Hepatocyte (in vitro differentiated cells): ENCODE results near the gene ARL15. TPM values are rescaled to one million over a fixed set of nuclear protein-coding genes. Genes with fewer than 3 reads are reported as not detected.

Experiments
- DNase-seq: peaks from one replicate; pipeline ENCODE4 v3.0.0-alpha.2; 2016; ENCODE audit warnings: low spot score
- H2AFZ ChIP-seq: fragments of 200-600 bp; sonication (generic); 2 replicates; pipeline ENCODE4 v1.6.0; 2016; ENCODE audit warnings: antibody characterized with exemption, mild to moderate bottlenecking
- H3K27ac ChIP-seq: fragments of 200-600 bp; sonication (generic); 2 replicates; pipeline ENCODE4 v1.5.1; 2016; ENCODE audit warnings: mild to moderate bottlenecking
- H3K27me3 ChIP-seq: fragments of 200-600 bp; sonication (generic); 2 replicates; pipeline ENCODE4 v1.6.1; 2016
- H3K36me3 ChIP-seq: fragments of 200-600 bp; sonication (generic); replicated peaks from 2 replicates; pipeline ENCODE4 v1.5.1; 2016; ENCODE audit warnings: low read depth; ENCODE audit not compliant: insufficient read depth
- H3K4me1 ChIP-seq: fragments of 200-600 bp; sonication (generic); 2 replicates; pipeline ENCODE4 v1.5.1; 2016; ENCODE audit warnings: mild to moderate bottlenecking, moderate library complexity; ENCODE audit not compliant: insufficient read depth
- H3K4me2 ChIP-seq: fragments of 200-600 bp; sonication (generic); 2 replicates; pipeline ENCODE4 v1.6.0; 2016
- H3K4me3 ChIP-seq: fragments of 200-600 bp; sonication (generic); 2 replicates; pipeline ENCODE4 v1.5.1; 2016; ENCODE audit warnings: mild to moderate bottlenecking
- H3K79me2 ChIP-seq: fragments of 200-600 bp; sonication (generic); 2 replicates; pipeline ENCODE4 v1.6.0; 2017; ENCODE audit warnings: mild to moderate bottlenecking
- H3K9me2 ChIP-seq: fragments of 200-600 bp; sonication (generic); replicated peaks from 2 replicates; pipeline ENCODE4 v1.6.0; 2017; ENCODE audit warnings: mild to moderate bottlenecking; ENCODE audit not compliant: insufficient read depth
- H3K9me3 ChIP-seq: fragments of 200-600 bp; sonication (generic); 2 replicates; pipeline ENCODE4 v1.5.1; 2016; ENCODE audit warnings: low read depth, mild to moderate bottlenecking
- H4K20me1 ChIP-seq: fragments of 200-600 bp; sonication (generic); 2 replicates; pipeline ENCODE4 v1.6.0; 2016; ENCODE audit warnings: mild to moderate bottlenecking; ENCODE audit not compliant: insufficient read depth, poor library complexity, severe bottlenecking
- EZH2 ChIP-seq: fragments of 200-600 bp; sonication (generic); IDR thresholded peaks from 2 replicates; pipeline ENCODE4 v1.6.1; 2016; ENCODE audit warnings: antibody characterized with exemption, mild to moderate bottlenecking, borderline replicate concordance
- EZH2phosphoT487 ChIP-seq: fragments of 200-600 bp; sonication (generic); IDR thresholded peaks from one replicate; pipeline ENCODE4 v1.6.1; 2018; ENCODE audit warnings: antibody characterized with exemption, mild to moderate bottlenecking, low read depth, moderate library complexity; ENCODE audit not compliant: unreplicated experiment, severe bottlenecking
- WGBS: methylation state at CpG from one replicate; pipeline ENCODE4 v1.1.6; 2016; ENCODE audit warnings: low lambda C conversion rate; ENCODE audit errors: missing lambda C conversion rate; 5-methylcytosine and 5-hydroxymethylcytosine counted together
- polyA plus RNA-seq: library from polyadenylated mRNA; unstranded; fragments of >200 nt; fragmentation: Nextera tagmentation; extraction: Ambion mirVana; gene quantifications from 2 replicates; pipeline ENCODE4 v1.2.1, GENCODE V29; 2016
- total RNA-seq: library from RNA; depleted of rRNA; stranded (reverse); fragments of >200 nt; gene quantifications from 2 replicates; pipeline ENCODE4 v1.2.3, GENCODE V29; 2014
- TF ChIP-seq, protein P1 (sequence below): fragments of 200-600 bp; sonication (generic); IDR thresholded peaks from 2 replicates; pipeline ENCODE4 v1.5.1; 2016; ENCODE audit warnings: antibody characterized with exemption, mild to moderate bottlenecking; ENCODE audit not compliant: poor library complexity

Gene ARL15
- total and polyA plus RNA-seq, 2 experiments from 2014 or later = 13.3 to 66.3 TPM

DNA sequence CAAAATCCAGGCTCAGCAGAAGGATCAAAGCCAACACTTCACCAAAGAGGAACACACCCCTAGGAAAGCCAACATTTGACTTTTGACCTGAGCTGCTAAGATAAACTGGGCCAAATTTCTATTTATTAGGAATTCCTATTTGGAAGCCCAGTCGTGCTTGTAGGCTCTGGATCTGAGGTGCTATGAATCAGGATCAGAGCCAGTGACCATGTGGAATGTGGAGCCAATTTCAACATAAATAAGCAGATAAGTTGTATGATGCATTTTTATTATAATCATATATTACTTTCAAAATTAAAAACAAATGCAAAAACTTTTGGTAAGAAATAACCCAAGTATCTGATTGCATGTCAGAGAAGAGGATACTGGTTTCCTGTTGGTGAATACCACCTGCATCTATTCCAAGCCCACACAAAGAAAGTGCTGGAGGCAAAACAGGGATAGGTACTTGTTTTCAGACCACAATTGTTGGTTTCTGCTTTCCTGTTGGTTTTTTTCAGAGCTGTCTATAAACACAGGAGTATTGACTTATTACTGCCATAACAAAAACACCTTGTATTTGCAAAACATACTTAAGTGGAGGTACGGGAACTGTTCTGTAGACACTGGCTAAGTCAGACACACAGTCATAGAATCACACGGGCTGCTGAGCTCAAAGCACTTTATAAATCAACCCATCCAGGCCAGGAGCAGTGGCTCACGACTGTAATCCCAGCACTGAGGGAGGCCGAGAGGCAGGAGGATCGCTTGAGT is 52.8 kb downstream of the ARL15 start:
- Histone ChIP-seq H3K9me2 (no peaks in the 10 kb centered on the region), H3K4me1 (no peaks in the 10 kb centered on the region), H3K79me2 (peaks cover 84% of the 10 kb centered on the region), H4K20me1 (no peaks in the 10 kb centered on the region), H3K27me3 (no peaks in the 10 kb centered on the region), H3K27ac (no peak overlapping the region), H3K36me3 (no peaks in the 10 kb centered on the region), H3K4me3 (no peak overlapping the region), H2AFZ (no peak overlapping the region), H3K4me2 (no peak overlapping the region), H3K9me3 (no peaks in the 10 kb centered on the region)
- 67% methylated on average over 6 of the region's 6 CpGs for WGBS
- TF ChIP-seq EZH2 = no peak
- TF ChIP-seq, protein P1, sequence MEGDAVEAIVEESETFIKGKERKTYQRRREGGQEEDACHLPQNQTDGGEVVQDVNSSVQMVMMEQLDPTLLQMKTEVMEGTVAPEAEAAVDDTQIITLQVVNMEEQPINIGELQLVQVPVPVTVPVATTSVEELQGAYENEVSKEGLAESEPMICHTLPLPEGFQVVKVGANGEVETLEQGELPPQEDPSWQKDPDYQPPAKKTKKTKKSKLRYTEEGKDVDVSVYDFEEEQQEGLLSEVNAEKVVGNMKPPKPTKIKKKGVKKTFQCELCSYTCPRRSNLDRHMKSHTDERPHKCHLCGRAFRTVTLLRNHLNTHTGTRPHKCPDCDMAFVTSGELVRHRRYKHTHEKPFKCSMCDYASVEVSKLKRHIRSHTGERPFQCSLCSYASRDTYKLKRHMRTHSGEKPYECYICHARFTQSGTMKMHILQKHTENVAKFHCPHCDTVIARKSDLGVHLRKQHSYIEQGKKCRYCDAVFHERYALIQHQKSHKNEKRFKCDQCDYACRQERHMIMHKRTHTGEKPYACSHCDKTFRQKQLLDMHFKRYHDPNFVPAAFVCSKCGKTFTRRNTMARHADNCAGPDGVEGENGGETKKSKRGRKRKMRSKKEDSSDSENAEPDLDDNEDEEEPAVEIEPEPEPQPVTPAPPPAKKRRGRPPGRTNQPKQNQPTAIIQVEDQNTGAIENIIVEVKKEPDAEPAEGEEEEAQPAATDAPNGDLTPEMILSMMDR = no peak
- TF ChIP-seq EZH2phosphoT487 = no peak
- DNase-seq = no peak

DNA sequence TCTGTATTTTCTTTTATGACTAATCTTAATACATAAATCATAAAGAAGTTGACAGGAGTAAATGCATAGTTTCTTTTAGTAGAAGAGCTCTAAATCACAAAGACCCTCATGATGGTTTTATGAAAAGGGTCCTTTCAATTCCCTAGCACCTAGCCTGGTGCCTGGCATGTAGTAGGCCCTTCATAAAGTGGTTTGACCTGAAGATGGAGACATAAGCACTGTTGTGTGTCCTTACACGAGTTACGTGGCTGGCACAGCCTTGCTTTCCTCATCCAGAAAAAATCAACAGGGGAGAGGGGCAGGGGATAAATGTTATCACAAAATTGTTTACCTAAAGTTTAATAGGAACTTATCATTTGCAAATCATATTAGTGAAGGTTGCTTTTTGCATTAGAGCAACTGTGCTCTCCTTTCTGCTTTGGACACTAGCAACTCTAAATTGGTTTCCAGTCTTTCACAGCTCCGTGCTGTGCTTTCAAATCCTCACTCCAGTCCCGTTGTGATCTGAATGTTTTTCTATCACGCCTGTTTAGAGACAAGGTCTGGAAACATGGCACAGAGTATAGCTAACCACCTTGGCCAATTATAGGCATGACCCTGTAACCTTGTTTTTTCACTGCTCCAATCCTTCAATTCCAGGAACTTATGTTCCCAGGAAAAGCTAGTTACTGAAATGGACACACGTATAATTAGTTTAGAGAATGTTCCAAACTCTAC is 55.7 kb downstream of the ARL15 start:
- H4K20me1 ChIP-seq = no peaks in the 10 kb centered on the region
- peaks cover 7% of the 10 kb centered on the region for H3K4me1 ChIP-seq
- H2AFZ ChIP-seq = no peak overlapping the region
- DNase-seq = peak; percentile 22
- no peaks in the 10 kb centered on the region for H3K9me2 ChIP-seq
- no peaks in the 10 kb centered on the region for H3K9me3 ChIP-seq
- H3K79me2 ChIP-seq = peaks cover 78% of the 10 kb centered on the region
- H3K4me3 ChIP-seq = no peak overlapping the region
- TF ChIP-seq, protein P1 = peak; percentile 44
- no peak for TF ChIP-seq EZH2phosphoT487
- no peaks in the 10 kb centered on the region for H3K27me3 ChIP-seq
- 50% methylated on average over 6 of the region's 6 CpGs for WGBS
- H3K36me3 ChIP-seq = no peaks in the 10 kb centered on the region
- no peak overlapping the region for H3K27ac ChIP-seq
- peak overlapping the region; percentile 24 for H3K4me2 ChIP-seq

DNA sequence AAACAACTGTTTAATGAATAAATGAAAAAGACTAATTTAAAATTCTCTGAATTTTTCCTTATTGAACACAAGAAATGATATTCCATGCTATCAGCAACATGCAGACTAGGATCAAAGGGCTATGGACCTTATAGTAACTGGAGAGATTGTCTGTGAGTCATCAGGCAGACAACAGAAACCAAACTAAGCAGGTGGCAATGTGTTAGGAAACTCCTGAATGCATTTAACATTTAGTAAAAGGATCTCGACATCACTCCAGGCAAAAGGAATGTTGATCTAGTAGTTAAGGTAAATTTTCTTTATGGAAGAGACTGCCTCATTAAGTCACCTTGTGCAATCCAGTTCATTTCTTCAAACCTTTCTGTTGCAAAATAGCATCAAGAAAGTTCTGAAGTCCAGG is 58.4 kb downstream of the ARL15 start:
- H3K4me1 ChIP-seq = peaks cover 7% of the 10 kb centered on the region
- H3K4me3 ChIP-seq = no peak overlapping the region
- no peaks in the 10 kb centered on the region for H3K36me3 ChIP-seq
- peak overlapping the region; percentile 65 for H3K27ac ChIP-seq
- DNase-seq = peak; percentile 43
- 36% methylated on average over 1 of the region's 1 CpG for WGBS
- H2AFZ ChIP-seq = no peak overlapping the region
- no peak for TF ChIP-seq EZH2
- TF ChIP-seq, protein P1 = no peak
- TF ChIP-seq EZH2phosphoT487 = no peak
- no peak overlapping the region for H3K4me2 ChIP-seq
- H3K79me2 ChIP-seq = peaks cover 78% of the 10 kb centered on the region
- H4K20me1 ChIP-seq = no peaks in the 10 kb centered on the region
- no peaks in the 10 kb centered on the region for H3K9me2 ChIP-seq
- H3K27me3 ChIP-seq = no peaks in the 10 kb centered on the region
- no peaks in the 10 kb centered on the region for H3K9me3 ChIP-seq
